ENCODE measurements around the gene ATRIP. TPM values are rescaled to one million over a fixed set of nuclear protein-coding genes. Genes with fewer than 3 reads are reported as not detected.
A peak's percentile ranks its signal among the peaks of the same experiment; 100 is the strongest.

The ATRIP gene
- total and polyA plus RNA-seq, 2 of the 8 experiments (the other 6 are each of a cell fraction or from before 2014, with no cell fraction given) = 18.5 to 20.2 TPM

DNA sequence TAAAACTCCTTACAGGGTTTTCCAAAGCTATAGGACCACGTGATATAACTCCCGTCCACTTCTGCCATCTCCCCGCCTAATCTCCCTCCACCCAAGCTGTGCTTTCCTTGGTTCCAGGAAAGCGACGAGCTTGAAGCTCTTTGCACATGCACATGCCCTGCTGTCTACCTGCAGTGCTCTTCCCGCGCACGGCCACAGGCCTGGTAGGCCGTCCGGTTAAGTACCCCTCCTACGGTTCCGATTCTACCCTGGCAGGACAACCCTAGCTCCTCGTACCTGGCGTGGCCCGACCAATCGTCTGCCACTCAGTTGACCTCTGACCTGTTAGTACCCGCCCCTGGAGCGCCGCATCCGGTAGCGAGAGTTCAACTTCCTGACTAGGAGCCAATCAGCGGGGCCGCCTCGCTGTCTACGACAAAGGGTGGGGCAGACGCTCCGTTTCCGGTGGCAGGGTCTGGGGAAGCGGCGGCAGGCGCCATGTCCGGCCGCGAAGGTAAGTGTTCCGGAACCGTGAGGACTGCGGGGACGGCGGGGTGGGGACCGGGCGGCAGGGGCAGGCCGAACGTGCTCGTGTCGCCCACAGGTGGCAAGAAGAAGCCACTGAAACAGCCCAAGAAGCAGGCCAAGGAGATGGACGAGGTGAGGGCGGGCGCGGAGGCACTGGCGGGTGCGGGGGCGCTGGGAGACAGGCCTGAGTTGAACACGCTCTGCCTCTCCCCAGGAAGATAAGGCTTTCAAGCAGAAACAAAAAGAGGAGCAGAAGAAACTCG, 6.5 kb upstream of the ATRIP start, which contains the start of the genes CCDC51 and TMA7 (continued):
- TF ChIP-seq CTBP2 (IDR thresholded peaks at IDR 0.05; ENCODE audit: borderline replicate concordance, insufficient read depth, insufficient read length, low read length) (no peak), POLR2AphosphoS5 (IDR thresholded peaks at IDR 0.05; ENCODE audit: low read depth, low read length) (peak; percentile 79), ASH2L (IDR thresholded peaks at IDR 0.05; ENCODE audit: low read length) (peak; percentile 80), TBP (IDR thresholded peaks at IDR 0.05; ENCODE audit: low read depth, low read length) (peak; percentile 72; the same call in 1 of the 2 replicates), CBX5 (IDR thresholded peaks at IDR 0.05; ENCODE audit: low read depth, low read length) (no peak), CHD1 (IDR thresholded peaks at IDR 0.05; ENCODE audit: low read depth, low read length) (no peak), YY1 (IDR thresholded peaks at IDR 0.05; ENCODE audit: low read depth, low read length) (peak; percentile 89), NANOG (IDR thresholded peaks at IDR 0.05; ENCODE audit: insufficient read depth, low read depth, low read length, poor library complexity, severe bottlenecking) (peak; percentile 41)
- TF ChIP-seq, protein P1, sequence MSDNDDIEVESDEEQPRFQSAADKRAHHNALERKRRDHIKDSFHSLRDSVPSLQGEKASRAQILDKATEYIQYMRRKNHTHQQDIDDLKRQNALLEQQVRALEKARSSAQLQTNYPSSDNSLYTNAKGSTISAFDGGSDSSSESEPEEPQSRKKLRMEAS (IDR thresholded peaks at IDR 0.05) = peak; percentile 93
- TF ChIP-seq, protein P2, sequence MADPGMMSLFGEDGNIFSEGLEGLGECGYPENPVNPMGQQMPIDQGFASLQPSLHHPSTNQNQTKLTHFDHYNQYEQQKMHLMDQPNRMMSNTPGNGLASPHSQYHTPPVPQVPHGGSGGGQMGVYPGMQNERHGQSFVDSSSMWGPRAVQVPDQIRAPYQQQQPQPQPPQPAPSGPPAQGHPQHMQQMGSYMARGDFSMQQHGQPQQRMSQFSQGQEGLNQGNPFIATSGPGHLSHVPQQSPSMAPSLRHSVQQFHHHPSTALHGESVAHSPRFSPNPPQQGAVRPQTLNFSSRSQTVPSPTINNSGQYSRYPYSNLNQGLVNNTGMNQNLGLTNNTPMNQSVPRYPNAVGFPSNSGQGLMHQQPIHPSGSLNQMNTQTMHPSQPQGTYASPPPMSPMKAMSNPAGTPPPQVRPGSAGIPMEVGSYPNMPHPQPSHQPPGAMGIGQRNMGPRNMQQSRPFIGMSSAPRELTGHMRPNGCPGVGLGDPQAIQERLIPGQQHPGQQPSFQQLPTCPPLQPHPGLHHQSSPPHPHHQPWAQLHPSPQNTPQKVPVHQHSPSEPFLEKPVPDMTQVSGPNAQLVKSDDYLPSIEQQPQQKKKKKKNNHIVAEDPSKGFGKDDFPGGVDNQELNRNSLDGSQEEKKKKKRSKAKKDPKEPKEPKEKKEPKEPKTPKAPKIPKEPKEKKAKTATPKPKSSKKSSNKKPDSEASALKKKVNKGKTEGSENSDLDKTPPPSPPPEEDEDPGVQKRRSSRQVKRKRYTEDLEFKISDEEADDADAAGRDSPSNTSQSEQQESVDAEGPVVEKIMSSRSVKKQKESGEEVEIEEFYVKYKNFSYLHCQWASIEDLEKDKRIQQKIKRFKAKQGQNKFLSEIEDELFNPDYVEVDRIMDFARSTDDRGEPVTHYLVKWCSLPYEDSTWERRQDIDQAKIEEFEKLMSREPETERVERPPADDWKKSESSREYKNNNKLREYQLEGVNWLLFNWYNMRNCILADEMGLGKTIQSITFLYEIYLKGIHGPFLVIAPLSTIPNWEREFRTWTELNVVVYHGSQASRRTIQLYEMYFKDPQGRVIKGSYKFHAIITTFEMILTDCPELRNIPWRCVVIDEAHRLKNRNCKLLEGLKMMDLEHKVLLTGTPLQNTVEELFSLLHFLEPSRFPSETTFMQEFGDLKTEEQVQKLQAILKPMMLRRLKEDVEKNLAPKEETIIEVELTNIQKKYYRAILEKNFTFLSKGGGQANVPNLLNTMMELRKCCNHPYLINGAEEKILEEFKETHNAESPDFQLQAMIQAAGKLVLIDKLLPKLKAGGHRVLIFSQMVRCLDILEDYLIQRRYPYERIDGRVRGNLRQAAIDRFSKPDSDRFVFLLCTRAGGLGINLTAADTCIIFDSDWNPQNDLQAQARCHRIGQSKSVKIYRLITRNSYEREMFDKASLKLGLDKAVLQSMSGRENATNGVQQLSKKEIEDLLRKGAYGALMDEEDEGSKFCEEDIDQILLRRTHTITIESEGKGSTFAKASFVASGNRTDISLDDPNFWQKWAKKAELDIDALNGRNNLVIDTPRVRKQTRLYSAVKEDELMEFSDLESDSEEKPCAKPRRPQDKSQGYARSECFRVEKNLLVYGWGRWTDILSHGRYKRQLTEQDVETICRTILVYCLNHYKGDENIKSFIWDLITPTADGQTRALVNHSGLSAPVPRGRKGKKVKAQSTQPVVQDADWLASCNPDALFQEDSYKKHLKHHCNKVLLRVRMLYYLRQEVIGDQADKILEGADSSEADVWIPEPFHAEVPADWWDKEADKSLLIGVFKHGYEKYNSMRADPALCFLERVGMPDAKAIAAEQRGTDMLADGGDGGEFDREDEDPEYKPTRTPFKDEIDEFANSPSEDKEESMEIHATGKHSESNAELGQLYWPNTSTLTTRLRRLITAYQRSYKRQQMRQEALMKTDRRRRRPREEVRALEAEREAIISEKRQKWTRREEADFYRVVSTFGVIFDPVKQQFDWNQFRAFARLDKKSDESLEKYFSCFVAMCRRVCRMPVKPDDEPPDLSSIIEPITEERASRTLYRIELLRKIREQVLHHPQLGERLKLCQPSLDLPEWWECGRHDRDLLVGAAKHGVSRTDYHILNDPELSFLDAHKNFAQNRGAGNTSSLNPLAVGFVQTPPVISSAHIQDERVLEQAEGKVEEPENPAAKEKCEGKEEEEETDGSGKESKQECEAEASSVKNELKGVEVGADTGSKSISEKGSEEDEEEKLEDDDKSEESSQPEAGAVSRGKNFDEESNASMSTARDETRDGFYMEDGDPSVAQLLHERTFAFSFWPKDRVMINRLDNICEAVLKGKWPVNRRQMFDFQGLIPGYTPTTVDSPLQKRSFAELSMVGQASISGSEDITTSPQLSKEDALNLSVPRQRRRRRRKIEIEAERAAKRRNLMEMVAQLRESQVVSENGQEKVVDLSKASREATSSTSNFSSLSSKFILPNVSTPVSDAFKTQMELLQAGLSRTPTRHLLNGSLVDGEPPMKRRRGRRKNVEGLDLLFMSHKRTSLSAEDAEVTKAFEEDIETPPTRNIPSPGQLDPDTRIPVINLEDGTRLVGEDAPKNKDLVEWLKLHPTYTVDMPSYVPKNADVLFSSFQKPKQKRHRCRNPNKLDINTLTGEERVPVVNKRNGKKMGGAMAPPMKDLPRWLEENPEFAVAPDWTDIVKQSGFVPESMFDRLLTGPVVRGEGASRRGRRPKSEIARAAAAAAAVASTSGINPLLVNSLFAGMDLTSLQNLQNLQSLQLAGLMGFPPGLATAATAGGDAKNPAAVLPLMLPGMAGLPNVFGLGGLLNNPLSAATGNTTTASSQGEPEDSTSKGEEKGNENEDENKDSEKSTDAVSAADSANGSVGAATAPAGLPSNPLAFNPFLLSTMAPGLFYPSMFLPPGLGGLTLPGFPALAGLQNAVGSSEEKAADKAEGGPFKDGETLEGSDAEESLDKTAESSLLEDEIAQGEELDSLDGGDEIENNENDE (IDR thresholded peaks at IDR 0.05; ENCODE audit: insufficient replicate concordance, low read length) = no peak

Measured in H1 (cell line).